ENCODE data around the gene ZNF665. TPM values are rescaled to one million over a fixed set of nuclear protein-coding genes. Genes with fewer than 3 reads are reported as not detected.
"Not testable (repeated sequence)": the region's sequence is repeated elsewhere in the genome, so short reads cannot be mapped to it uniquely, and the experiment has no call there.

Gene ZNF665
- polyA plus RNA-seq, 5 donors = 7.0 to 14.5 (median 12.1) TPM

GRCh38 chr19:53160350-53160749, 32.8 kb downstream of the ZNF665 start:
- no peak for DNase-seq

- peak; percentile 19 to 36 for DNase-seq
Observed at GRCh38 chr19:53158119-53158656, 35.0 kb downstream of the ZNF665 start.

- DNase-seq = no peak
Observed at GRCh38 chr19:53157626-53158025, 35.5 kb downstream of the ZNF665 start.

- DNase-seq = no peak
Observed at GRCh38 chr19:53156850-53157249, 36.3 kb downstream of the ZNF665 start.

- DNase-seq = no peak
Observed at GRCh38 chr19:53147645-53148044, 45.5 kb downstream of the ZNF665 start.

GRCh38 chr19:53140351-53140750, 52.8 kb downstream of the ZNF665 start:
- no peak for DNase-seq

- no peak for DNase-seq
Observed at GRCh38 chr19:53136432-53136831, 56.7 kb downstream of the ZNF665 start.

GRCh38 chr19:53132141-53132991, 60.8 kb downstream of the ZNF665 start, which contains the start of gene ZNF415:
TSS of gene ZNF415 (minus strand) at chr19:53132910. CDS start at chr19:53122676, 10,234 bp downstream.
- DNase-seq = peak; percentile 84 to 85

- no peak for DNase-seq
Observed at GRCh38 chr19:53131727-53132126, 61.4 kb downstream of the ZNF665 start.

GRCh38 chr19:53131085-53131590, 62.0 kb downstream of the ZNF665 start:
- no peak for DNase-seq

GRCh38 chr19:53130506-53130905, 62.7 kb downstream of the ZNF665 start:
- no peak for DNase-seq

GRCh38 chr19:53126733-53127526, 66.2 kb downstream of the ZNF665 start:
- not testable (repeated sequence) for DNase-seq

- DNase-seq = no peak
Observed at GRCh38 chr19:53123400-53123799, 69.8 kb downstream of the ZNF665 start.

Other genes starting within 250 kb of the ZNF665 start
- gene ZNF816, start 230.5 kb downstream of the ZNF665 start, polyA plus RNA-seq (ENCODE audit: insufficient read depth in 1 of 5, insufficient read length in 5 of 5, low replicate concordance in 1 of 5) = 10 to 100 TPM; 12.0 to 21.6 (median 18.9) TPM
- under 1 TPM in 1 of 5 donors, not detected in 4; 0.06 TPM for gene ERVV-1, start 179.4 kb downstream of the ZNF665 start, polyA plus RNA-seq (ENCODE audit: insufficient read depth in 1 of 5, insufficient read length in 5 of 5, low replicate concordance in 1 of 5)
- gene ERVV-2, start 148.6 kb downstream of the ZNF665 start, polyA plus RNA-seq (ENCODE audit: insufficient read depth in 1 of 5, insufficient read length in 5 of 5, low replicate concordance in 1 of 5) = under 1 TPM in 1 of 5 donors, not detected in 4; 0.08 TPM
- gene ZNF160, start 89.9 kb downstream of the ZNF665 start, polyA plus RNA-seq (ENCODE audit: insufficient read depth in 1 of 5, insufficient read length in 5 of 5, low replicate concordance in 1 of 5) = 10 to 100 TPM; 26.2 to 72.7 (median 54.0) TPM
- gene ZNF415, start 60.4 kb downstream of the ZNF665 start, polyA plus RNA-seq (ENCODE audit: insufficient read depth in 1 of 5, insufficient read length in 5 of 5, low replicate concordance in 1 of 5) = 10 to 100 TPM; 15.5 to 28.3 (median 25.2) TPM
- 10 to 100 TPM in 4 of 5 donors, 1 to 10 TPM in 1; 9.2 to 16.5 (median 15.1) TPM for gene ZNF347, start 34.3 kb downstream of the ZNF665 start, polyA plus RNA-seq (ENCODE audit: insufficient read depth in 1 of 5, insufficient read length in 5 of 5, low replicate concordance in 1 of 5)
- gene ZNF677, start 61.5 kb upstream of the ZNF665 start, polyA plus RNA-seq (ENCODE audit: insufficient read depth in 1 of 5, insufficient read length in 5 of 5, low replicate concordance in 1 of 5) = 10 to 100 TPM; 39.2 to 62.9 (median 53.2) TPM
- under 1 TPM in 2 of 5 donors, not detected in 3; 0.13 to 0.30 TPM for gene VN1R2, start 64.9 kb upstream of the ZNF665 start, polyA plus RNA-seq (ENCODE audit: insufficient read depth in 1 of 5, insufficient read length in 5 of 5, low replicate concordance in 1 of 5)
- not detected for gene VN1R4, start 74.4 kb upstream of the ZNF665 start, polyA plus RNA-seq (ENCODE audit: insufficient read depth in 1 of 5, insufficient read length in 5 of 5, low replicate concordance in 1 of 5)
- 10 to 100 TPM in 2 of 5 donors, 1 to 10 TPM in 3; 5.9 to 11.4 (median 8.9) TPM for gene ZNF845, start 140.4 kb upstream of the ZNF665 start, polyA plus RNA-seq (ENCODE audit: insufficient read depth in 1 of 5, insufficient read length in 5 of 5, low replicate concordance in 1 of 5)
- gene ZNF525, start 172.3 kb upstream of the ZNF665 start, polyA plus RNA-seq (ENCODE audit: insufficient read depth in 1 of 5, insufficient read length in 5 of 5, low replicate concordance in 1 of 5) = 10 to 100 TPM; 10.1 to 19.3 (median 13.9) TPM
- gene ZNF765, start 201.8 kb upstream of the ZNF665 start, polyA plus RNA-seq (ENCODE audit: insufficient read depth in 1 of 5, insufficient read length in 5 of 5, low replicate concordance in 1 of 5) = 10 to 100 TPM in 4 of 5 donors, 1 to 10 TPM in 1; 8.2 to 18.2 (median 13.9) TPM
- 10 to 100 TPM; 16.4 to 27.7 (median 22.3) TPM for gene ZNF761, start 238.6 kb upstream of the ZNF665 start, polyA plus RNA-seq (ENCODE audit: insufficient read depth in 1 of 5, insufficient read length in 5 of 5, low replicate concordance in 1 of 5)